Measurements from ENCODE around the gene PRDM16.

DNA sequence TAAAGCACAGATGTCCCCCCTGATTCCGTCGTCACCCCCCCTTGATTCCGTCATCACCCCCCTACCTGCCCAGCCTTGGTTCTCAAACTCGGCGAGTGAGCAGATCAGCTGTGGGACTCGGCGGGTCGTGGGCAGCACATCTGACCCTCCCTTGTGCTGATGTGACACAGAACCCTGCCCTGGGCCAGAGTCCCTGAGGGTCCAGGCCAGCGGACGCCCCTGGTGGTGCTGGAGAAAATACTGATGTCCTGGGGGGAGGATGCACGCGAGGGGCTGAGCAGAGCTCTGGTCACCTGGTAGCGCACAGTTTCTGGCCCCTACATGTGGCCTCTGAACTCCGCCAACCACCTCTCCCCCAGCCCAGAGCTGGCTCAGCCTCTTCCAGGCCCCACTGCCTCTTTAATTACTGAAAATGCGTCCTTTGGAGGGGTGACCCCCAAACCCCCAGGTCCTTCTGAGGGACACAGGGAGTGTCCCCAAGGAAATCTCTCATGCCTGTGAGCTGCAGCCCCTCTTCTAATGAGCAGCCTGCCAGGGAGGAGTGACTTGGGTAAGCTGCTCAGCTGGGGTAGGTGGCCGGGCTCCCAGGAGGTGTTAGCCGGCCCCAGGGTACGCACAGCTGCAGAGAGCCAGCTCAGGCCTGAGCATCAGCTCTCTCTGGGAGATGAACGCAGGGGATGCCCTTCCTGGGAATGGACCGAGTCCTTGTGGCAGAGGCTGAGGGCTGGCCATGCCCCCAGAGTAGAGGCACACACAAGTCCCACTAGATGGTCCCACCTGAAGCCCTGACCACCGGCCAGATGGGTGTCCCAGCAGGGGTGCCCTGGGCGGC lies 255.9 kb downstream of the PRDM16 start:
- no peak for TF ChIP-seq SUZ12 (IDR thresholded peaks at IDR 0.05; ENCODE audit: extremely low read depth, insufficient read depth, insufficient read length)
- TF ChIP-seq YY1 (IDR thresholded peaks at IDR 0.05; ENCODE audit: insufficient read depth, insufficient read length), result no peak
